ENCODE data around the gene COL6A3. TPM values are rescaled to one million over a fixed set of nuclear protein-coding genes. Genes with fewer than 3 reads are reported as not detected.

Gene COL6A3
- total RNA-seq, 2 donors from 2014 or later, result 26.9 to 86.9 TPM

DNA sequence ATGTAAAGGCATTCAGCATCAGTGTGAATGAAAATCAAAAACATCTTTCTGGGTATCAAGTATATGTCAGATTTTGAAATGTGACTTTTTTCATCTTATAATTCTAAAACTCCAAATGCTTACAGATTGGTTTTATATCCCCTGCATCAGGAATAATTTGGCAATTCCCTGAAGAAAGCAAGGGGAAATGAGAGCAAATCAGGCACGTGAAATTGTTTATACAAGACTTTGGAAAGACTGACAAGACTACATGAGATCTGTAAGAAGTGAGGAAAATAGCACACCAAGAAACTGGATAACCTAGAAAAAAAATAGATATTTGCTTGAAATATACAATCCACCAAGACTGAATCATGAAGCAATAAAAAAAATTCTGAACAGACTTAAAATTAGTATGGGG is 13.8 kb downstream of the COL6A3 start:
- no peak for TF ChIP-seq POLR2A (IDR thresholded peaks at IDR 0.05)
- TF ChIP-seq POLR2AphosphoS5 (IDR thresholded peaks at IDR 0.05), result no peak
- TF ChIP-seq, protein P1, sequence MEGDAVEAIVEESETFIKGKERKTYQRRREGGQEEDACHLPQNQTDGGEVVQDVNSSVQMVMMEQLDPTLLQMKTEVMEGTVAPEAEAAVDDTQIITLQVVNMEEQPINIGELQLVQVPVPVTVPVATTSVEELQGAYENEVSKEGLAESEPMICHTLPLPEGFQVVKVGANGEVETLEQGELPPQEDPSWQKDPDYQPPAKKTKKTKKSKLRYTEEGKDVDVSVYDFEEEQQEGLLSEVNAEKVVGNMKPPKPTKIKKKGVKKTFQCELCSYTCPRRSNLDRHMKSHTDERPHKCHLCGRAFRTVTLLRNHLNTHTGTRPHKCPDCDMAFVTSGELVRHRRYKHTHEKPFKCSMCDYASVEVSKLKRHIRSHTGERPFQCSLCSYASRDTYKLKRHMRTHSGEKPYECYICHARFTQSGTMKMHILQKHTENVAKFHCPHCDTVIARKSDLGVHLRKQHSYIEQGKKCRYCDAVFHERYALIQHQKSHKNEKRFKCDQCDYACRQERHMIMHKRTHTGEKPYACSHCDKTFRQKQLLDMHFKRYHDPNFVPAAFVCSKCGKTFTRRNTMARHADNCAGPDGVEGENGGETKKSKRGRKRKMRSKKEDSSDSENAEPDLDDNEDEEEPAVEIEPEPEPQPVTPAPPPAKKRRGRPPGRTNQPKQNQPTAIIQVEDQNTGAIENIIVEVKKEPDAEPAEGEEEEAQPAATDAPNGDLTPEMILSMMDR (IDR thresholded peaks at IDR 0.05), result no peak
- intact Hi-C loops (cut with DNase I), result no loop called here
- 48% methylated on average over 1 of the region's 1 CpG for whole genome bisulfite sequencing
- Histone ChIP-seq H3K36me3 (no peaks in the 10 kb centered on the region), H3K4me3 (no peak overlapping the region), H3K27ac (no peak overlapping the region), H3K27me3 (replicated peaks; ENCODE audit: insufficient read depth) (no peaks in the 10 kb centered on the region), H3K9me3 (no peaks in the 10 kb centered on the region), H3K4me1 (replicated peaks) (no peaks in the 10 kb centered on the region)
- no peak for DNase-seq (ENCODE audit: low spot score)

DNA sequence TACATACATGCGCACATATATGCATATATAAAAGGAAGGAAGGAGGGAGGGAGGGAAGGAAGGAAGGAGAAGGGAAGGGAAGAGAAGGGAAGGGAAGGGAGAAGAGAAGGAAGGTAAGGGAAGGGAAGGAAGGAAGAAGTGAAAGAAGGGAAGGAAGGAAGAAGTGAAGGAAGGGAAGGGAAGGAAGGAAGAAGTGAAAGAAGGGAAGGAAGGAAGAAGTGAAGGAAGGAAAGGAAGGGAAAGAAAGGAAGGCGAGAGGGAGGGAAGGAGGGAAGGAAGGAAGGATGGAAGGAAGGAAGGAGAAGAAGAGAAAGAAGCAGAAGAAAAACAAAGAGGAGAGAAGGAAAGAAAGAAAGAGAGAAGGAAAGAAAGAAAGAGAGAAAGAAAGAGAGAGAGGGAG is 16.9 kb downstream of the COL6A3 start:
- Histone ChIP-seq H3K9me3 (no peaks in the 10 kb centered on the region), H3K4me3 (no peak overlapping the region), H3K36me3 (no peaks in the 10 kb centered on the region), H3K27me3 (replicated peaks; ENCODE audit: insufficient read depth) (no peaks in the 10 kb centered on the region), H3K4me1 (replicated peaks) (no peaks in the 10 kb centered on the region), H3K27ac (no peak overlapping the region)
- TF ChIP-seq POLR2AphosphoS5 (IDR thresholded peaks at IDR 0.05) (no peak), POLR2A (IDR thresholded peaks at IDR 0.05) (no peak)
- TF ChIP-seq, protein P1 (IDR thresholded peaks at IDR 0.05), result no peak
- no peak for DNase-seq (ENCODE audit: low spot score)
- 84% methylated on average over 2 of the region's 2 CpGs for WGBS
- intact Hi-C loops (cut with DNase I), result no loop called here

DNA sequence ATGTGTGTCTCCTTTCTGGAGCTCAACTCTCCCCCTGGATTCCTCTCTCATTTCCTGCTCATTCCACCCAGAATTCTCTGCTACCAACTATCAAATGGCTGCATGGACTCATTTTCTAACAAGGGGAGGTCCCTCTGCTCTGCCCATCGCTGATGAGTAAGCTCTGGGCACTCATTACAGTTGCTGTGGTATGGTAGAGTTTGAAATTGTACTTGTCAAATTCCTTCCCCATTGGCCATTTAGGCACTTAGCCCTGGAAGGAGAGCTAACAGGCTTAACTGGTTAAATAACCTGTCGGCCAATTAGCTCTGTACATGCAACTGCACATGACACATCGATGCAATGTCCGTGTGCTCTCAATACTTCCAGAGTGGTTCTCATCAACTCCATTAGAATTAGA is 20.4 kb downstream of the COL6A3 start:
- WGBS, result 79% methylated on average over 4 of the region's 4 CpGs
- DNase-seq (ENCODE audit: low spot score), result no peak
- no peak overlapping the region for H3K27ac ChIP-seq
- no peaks in the 10 kb centered on the region for H3K9me3 ChIP-seq
- intact Hi-C loops (cut with DNase I), result no loop called here
- H3K36me3 ChIP-seq, result no peaks in the 10 kb centered on the region
- H3K4me1 ChIP-seq (replicated peaks), result no peaks in the 10 kb centered on the region
- no peaks in the 10 kb centered on the region for H3K27me3 ChIP-seq (replicated peaks; ENCODE audit: insufficient read depth)
- TF ChIP-seq POLR2AphosphoS5 (IDR thresholded peaks at IDR 0.05) (no peak), POLR2A (IDR thresholded peaks at IDR 0.05) (no peak)
- TF ChIP-seq, protein P1 (IDR thresholded peaks at IDR 0.05), result no peak
- H3K4me3 ChIP-seq, result no peak overlapping the region

DNA sequence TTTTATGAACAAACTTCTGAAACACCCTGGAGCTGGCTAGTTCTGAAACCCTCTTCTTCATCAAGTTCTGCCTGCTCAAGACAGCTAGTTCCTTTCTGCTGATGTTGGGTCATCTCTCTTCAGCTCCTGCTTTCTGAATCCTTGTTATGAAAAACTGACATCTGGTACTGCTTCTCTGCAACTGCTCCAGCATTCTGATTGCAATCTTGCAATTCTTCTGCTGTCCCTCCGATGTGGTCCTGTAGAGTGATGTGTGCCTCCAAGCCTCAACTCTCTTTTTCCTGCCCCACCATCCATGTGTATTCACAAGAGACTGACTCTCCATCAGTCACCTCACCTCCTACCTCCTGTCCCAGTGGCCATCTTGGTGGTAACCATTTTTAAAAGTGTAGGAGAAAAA is 21.8 kb downstream of the COL6A3 start:
- WGBS, result 83% methylated on average over 1 of the region's 1 CpG
- no peak overlapping the region for H3K27ac ChIP-seq
- intact Hi-C loops (cut with DNase I), result no loop called here
- H3K9me3 ChIP-seq, result no peaks in the 10 kb centered on the region
- no peaks in the 10 kb centered on the region for H3K36me3 ChIP-seq
- no peak for DNase-seq (ENCODE audit: low spot score)
- no peaks in the 10 kb centered on the region for H3K27me3 ChIP-seq (replicated peaks; ENCODE audit: insufficient read depth)
- H3K4me1 ChIP-seq (replicated peaks), result no peaks in the 10 kb centered on the region
- TF ChIP-seq POLR2AphosphoS5 (IDR thresholded peaks at IDR 0.05), result no peak
- TF ChIP-seq, protein P1 (IDR thresholded peaks at IDR 0.05), result no peak
- TF ChIP-seq POLR2A (IDR thresholded peaks at IDR 0.05), result no peak
- H3K4me3 ChIP-seq, result no peak overlapping the region

DNA sequence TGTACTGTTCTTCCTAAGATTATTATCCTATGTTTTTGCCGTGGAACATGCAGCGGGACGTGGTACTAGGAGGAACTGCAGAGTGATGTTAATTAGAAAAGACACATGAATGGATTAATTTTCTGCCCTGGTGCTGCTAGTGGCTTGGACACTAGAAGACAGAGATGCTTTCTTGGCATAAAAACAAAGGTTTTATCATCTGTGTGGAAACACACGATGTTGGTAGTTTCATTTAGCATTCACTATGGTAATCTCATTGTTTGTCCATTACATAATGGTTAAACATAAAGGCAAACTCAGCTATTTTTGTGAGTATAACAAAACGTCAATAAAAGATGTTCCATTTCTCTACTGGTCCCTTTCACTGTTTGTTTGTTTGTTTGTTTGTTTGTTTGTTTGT is 22.8 kb downstream of the COL6A3 start:
- Histone ChIP-seq H3K4me3 (no peak overlapping the region), H3K4me1 (replicated peaks) (no peaks in the 10 kb centered on the region), H3K9me3 (no peaks in the 10 kb centered on the region), H3K27ac (no peak overlapping the region), H3K36me3 (no peaks in the 10 kb centered on the region), H3K27me3 (replicated peaks; ENCODE audit: insufficient read depth) (no peaks in the 10 kb centered on the region)
- DNase-seq (ENCODE audit: low spot score), result no peak
- whole genome bisulfite sequencing, result 56% methylated on average over 5 of the region's 5 CpGs
- intact Hi-C loops (cut with DNase I), result no loop called here
- TF ChIP-seq POLR2A (IDR thresholded peaks at IDR 0.05), result no peak
- TF ChIP-seq, protein P1 (IDR thresholded peaks at IDR 0.05), result no peak
- no peak for TF ChIP-seq POLR2AphosphoS5 (IDR thresholded peaks at IDR 0.05)

All from prostate gland (tissue), 2 donors.